SK-N-SH treated with all-trans-retinoic acid at 6 μM for 48 hours (cell line): ENCODE measurements around the gene MAPK8.

ENCODE experiments used
- ATAC-seq: fragments of 200-7000 bp; cut with Tn5 transposase; 3 replicates; pipeline ENCODE4 v1.9.1; 2020; ENCODE audit warnings: mild to moderate bottlenecking, moderate library complexity
- ARNTL ChIP-seq: fragments of 450-650 bp; formaldehyde crosslinking; IDR thresholded peaks from 2 replicates; pipeline ENCODE4 v1.5.0; 2020; ENCODE audit warnings: low read depth, mild to moderate bottlenecking, moderate library complexity, borderline replicate concordance
- BACH2 ChIP-seq: fragments of 250-450 bp; sonication (Bioruptor Pico); IDR thresholded peaks from 2 replicates; pipeline ENCODE4 v1.9.0; 2021; ENCODE audit warnings: mild to moderate bottlenecking, borderline replicate concordance
- CSDC2 ChIP-seq: fragments of 250-450 bp; sonication (Bioruptor Pico); IDR thresholded peaks from 2 replicates; pipeline ENCODE4 v1.5.0; 2020; ENCODE audit warnings: mild to moderate bottlenecking, moderate library complexity
- ESRRG ChIP-seq: fragments of 250-450 bp; sonication (Bioruptor Pico); IDR thresholded peaks from 2 replicates; pipeline ENCODE4 v1.6.1; 2021; ENCODE audit warnings: mild to moderate bottlenecking
- GLIS3 ChIP-seq: fragments of 250-450 bp; sonication (Bioruptor Pico); IDR thresholded peaks from 2 replicates; pipeline ENCODE4 v1.5.0; 2020; ENCODE audit warnings: mild to moderate bottlenecking, moderate library complexity
- ISL1 ChIP-seq: fragments of 250-450 bp; sonication (Bioruptor Pico); IDR thresholded peaks from 2 replicates; pipeline ENCODE4 v2.1.2; 2022; ENCODE audit warnings: mild to moderate bottlenecking, moderate library complexity
- OSR1 ChIP-seq: fragments of 250-450 bp; sonication (Bioruptor Pico); IDR thresholded peaks from 2 replicates; pipeline ENCODE4 v1.8.0; 2022; ENCODE audit warnings: moderate library complexity, mild to moderate bottlenecking, inconsistent platforms
- PATZ1 ChIP-seq: fragments of 250-450 bp; sonication (Bioruptor Pico); IDR thresholded peaks from 2 replicates; pipeline ENCODE4 v1.8.0; 2020; ENCODE audit warnings: mild to moderate bottlenecking, moderate library complexity, borderline replicate concordance
- PPARA ChIP-seq: fragments of 250-450 bp; sonication (Bioruptor Pico); IDR thresholded peaks from 2 replicates; pipeline ENCODE4 v1.5.0; 2020; ENCODE audit warnings: mild to moderate bottlenecking, borderline replicate concordance
- RARB ChIP-seq: fragments of 250-450 bp; sonication (Bioruptor Pico); IDR thresholded peaks from 2 replicates; pipeline ENCODE4 v1.8.0; 2021; ENCODE audit warnings: mild to moderate bottlenecking, moderate library complexity
- SNAI2 ChIP-seq: fragments of 250-450 bp; sonication (Bioruptor Pico); IDR thresholded peaks from 2 replicates; pipeline ENCODE4 v1.5.0; 2020; ENCODE audit warnings: mild to moderate bottlenecking, moderate library complexity
- TOX ChIP-seq: fragments of 250-450 bp; sonication (Bioruptor Pico); IDR thresholded peaks from 2 replicates; pipeline ENCODE4 v1.8.0; 2021; ENCODE audit warnings: mild to moderate bottlenecking, moderate library complexity, borderline replicate concordance
- ZC3H10 ChIP-seq: fragments of 250-450 bp; sonication (Bioruptor Pico); IDR thresholded peaks from 2 replicates; pipeline ENCODE4 v1.5.1; 2021; ENCODE audit warnings: mild to moderate bottlenecking, moderate library complexity
- ZFP3 ChIP-seq: fragments of 250-450 bp; sonication (Bioruptor Pico); IDR thresholded peaks from 2 replicates; pipeline ENCODE4 v1.5.0; 2020; ENCODE audit warnings: mild to moderate bottlenecking, moderate library complexity
- ZNF565 ChIP-seq: fragments of 450-650 bp; formaldehyde crosslinking; conservative IDR thresholded peaks from 2 replicates; pipeline ENCODE4 v1.5.0; 2020; ENCODE audit warnings: low read depth, mild to moderate bottlenecking, moderate library complexity
- ZNF70 ChIP-seq: fragments of 450-650 bp; formaldehyde crosslinking; IDR thresholded peaks from 2 replicates; pipeline ENCODE4 v1.5.0; 2020; ENCODE audit warnings: mild to moderate bottlenecking, moderate library complexity
- ZNF8 ChIP-seq: fragments of 450-650 bp; formaldehyde crosslinking; IDR thresholded peaks from 2 replicates; pipeline ENCODE4 v1.5.0; 2020; ENCODE audit warnings: mild to moderate bottlenecking, moderate library complexity
- TF ChIP-seq, protein P1 (sequence below): fragments of 250-450 bp; sonication (Bioruptor Pico); IDR thresholded peaks from 2 replicates; pipeline ENCODE4 v1.5.1; 2020; ENCODE audit warnings: low read depth, mild to moderate bottlenecking, moderate library complexity
- TF ChIP-seq, protein P2 (sequence below): fragments of 250-450 bp; sonication (Bioruptor Pico); IDR thresholded peaks from 2 replicates; pipeline ENCODE4 v1.5.0; 2020; ENCODE audit warnings: mild to moderate bottlenecking, moderate library complexity
- TF ChIP-seq, protein P3 (sequence below): fragments of 250-450 bp; sonication (Bioruptor Pico); IDR thresholded peaks from 2 replicates; pipeline ENCODE4 v1.8.0; 2021; ENCODE audit warnings: low read depth, mild to moderate bottlenecking, moderate library complexity, borderline replicate concordance
- TF ChIP-seq, protein P4 (sequence below): fragments of 250-450 bp; sonication (Bioruptor Pico); IDR thresholded peaks from 2 replicates; pipeline ENCODE4 v1.5.1; 2021; ENCODE audit warnings: mild to moderate bottlenecking, moderate library complexity

MAPK8 gene

DNA sequence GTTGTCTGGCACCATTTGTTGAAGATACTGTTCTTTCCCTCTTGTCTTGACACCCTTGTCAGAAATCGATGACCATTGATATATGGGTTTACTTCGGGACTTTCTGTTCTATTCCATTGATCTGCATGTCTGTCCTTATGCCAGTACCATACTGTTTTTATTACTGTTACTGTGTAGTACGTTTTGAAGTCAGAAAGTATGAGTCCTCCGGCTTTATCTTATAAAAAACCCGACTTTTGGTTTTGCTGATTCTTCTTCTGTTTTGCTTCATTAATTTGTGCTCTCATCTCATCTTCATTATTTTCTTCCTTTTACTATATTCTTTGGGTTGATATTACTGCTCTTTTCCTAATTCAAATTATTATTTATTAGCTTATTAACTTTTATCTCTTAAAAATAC, 52.4 kb downstream of the MAPK8 start:
- TF ChIP-seq BACH2, result no peak
- no peak for TF ChIP-seq ESRRG (CRISPR knock-in tag)
- no peak for TF ChIP-seq ISL1 (CRISPR knock-in tag)
- TF ChIP-seq RARB (CRISPR knock-in tag), result no peak
- TF ChIP-seq ZFP3, result no peak
- no peak for TF ChIP-seq GLIS3 (CRISPR knock-in tag)
- no peak for TF ChIP-seq SNAI2 (CRISPR knock-in tag)
- TF ChIP-seq PATZ1, result no peak
- TF ChIP-seq OSR1 (CRISPR knock-in tag), result no peak
- no peak for ATAC-seq

GRCh38 chr10:48361176-48361575, 54.7 kb downstream of the MAPK8 start:
- TF ChIP-seq, protein P1, sequence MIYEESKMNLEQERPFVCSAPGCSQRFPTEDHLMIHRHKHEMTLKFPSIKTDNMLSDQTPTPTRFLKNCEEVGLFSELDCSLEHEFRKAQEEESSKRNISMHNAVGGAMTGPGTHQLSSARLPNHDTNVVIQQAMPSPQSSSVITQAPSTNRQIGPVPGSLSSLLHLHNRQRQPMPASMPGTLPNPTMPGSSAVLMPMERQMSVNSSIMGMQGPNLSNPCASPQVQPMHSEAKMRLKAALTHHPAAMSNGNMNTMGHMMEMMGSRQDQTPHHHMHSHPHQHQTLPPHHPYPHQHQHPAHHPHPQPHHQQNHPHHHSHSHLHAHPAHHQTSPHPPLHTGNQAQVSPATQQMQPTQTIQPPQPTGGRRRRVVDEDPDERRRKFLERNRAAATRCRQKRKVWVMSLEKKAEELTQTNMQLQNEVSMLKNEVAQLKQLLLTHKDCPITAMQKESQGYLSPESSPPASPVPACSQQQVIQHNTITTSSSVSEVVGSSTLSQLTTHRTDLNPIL (CRISPR knock-in tag), result no peak
- no peak for TF ChIP-seq CSDC2 (CRISPR knock-in tag)
- TF ChIP-seq, protein P2, sequence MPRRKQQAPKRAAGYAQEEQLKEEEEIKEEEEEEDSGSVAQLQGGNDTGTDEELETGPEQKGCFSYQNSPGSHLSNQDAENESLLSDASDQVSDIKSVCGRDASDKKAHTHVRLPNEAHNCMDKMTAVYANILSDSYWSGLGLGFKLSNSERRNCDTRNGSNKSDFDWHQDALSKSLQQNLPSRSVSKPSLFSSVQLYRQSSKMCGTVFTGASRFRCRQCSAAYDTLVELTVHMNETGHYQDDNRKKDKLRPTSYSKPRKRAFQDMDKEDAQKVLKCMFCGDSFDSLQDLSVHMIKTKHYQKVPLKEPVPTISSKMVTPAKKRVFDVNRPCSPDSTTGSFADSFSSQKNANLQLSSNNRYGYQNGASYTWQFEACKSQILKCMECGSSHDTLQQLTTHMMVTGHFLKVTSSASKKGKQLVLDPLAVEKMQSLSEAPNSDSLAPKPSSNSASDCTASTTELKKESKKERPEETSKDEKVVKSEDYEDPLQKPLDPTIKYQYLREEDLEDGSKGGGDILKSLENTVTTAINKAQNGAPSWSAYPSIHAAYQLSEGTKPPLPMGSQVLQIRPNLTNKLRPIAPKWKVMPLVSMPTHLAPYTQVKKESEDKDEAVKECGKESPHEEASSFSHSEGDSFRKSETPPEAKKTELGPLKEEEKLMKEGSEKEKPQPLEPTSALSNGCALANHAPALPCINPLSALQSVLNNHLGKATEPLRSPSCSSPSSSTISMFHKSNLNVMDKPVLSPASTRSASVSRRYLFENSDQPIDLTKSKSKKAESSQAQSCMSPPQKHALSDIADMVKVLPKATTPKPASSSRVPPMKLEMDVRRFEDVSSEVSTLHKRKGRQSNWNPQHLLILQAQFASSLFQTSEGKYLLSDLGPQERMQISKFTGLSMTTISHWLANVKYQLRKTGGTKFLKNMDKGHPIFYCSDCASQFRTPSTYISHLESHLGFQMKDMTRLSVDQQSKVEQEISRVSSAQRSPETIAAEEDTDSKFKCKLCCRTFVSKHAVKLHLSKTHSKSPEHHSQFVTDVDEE (CRISPR knock-in tag), result no peak
- TF ChIP-seq ESRRG (CRISPR knock-in tag), result no peak
- no peak for TF ChIP-seq ZNF70 (CRISPR knock-in tag)
- no peak for TF ChIP-seq ARNTL (CRISPR knock-in tag)
- no peak for TF ChIP-seq ISL1 (CRISPR knock-in tag)
- TF ChIP-seq ZNF8 (CRISPR knock-in tag), result no peak
- TF ChIP-seq RARB (CRISPR knock-in tag), result no peak
- no peak for TF ChIP-seq BACH2
- TF ChIP-seq TOX (CRISPR knock-in tag), result no peak
- TF ChIP-seq PPARA, result no peak
- TF ChIP-seq OSR1 (CRISPR knock-in tag), result no peak
- ATAC-seq, result no peak

DNA sequence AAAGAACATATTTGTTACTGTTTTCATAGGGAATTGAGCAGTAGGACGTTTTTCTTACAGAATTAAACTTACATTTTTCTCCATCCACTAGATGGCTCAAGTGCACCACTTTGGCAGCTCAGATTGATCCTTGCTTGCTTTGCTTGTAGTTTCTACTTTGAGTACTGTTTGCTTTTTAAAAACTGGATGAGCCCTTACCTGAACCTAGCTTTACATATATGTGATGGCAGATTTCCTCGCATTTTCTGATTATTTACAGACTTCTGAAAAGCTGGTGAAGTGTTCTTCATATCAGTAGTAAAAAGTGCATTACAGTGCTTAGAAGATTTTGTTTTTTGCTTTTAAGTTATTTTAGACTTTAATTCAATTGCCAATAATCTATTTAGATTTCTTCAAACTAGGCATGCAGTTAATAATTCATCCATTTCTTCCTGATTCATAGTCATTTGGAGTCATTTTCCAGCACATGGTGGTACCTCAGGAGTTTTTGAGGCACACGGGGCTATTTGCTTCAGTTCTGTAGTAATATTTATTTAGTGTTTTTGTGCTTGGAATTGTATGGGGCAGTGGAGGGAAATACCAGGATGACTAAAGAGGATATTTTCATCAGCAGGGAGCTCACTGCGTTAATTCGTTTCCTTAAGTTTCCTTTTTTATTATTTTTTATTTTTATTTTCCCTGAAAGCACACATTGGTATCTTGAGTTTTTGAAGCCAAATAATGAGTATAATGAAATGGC, 57.3 kb downstream of the MAPK8 start:
- peak; percentile 89 for ATAC-seq
- TF ChIP-seq TOX (CRISPR knock-in tag), result no peak
- TF ChIP-seq, protein P1 (CRISPR knock-in tag), result no peak
- no peak for TF ChIP-seq CSDC2 (CRISPR knock-in tag)
- no peak for TF ChIP-seq ZNF8 (CRISPR knock-in tag)
- TF ChIP-seq, protein P2 (CRISPR knock-in tag), result no peak
- TF ChIP-seq GLIS3 (CRISPR knock-in tag), result no peak
- no peak for TF ChIP-seq ISL1 (CRISPR knock-in tag)
- TF ChIP-seq, protein P3, sequence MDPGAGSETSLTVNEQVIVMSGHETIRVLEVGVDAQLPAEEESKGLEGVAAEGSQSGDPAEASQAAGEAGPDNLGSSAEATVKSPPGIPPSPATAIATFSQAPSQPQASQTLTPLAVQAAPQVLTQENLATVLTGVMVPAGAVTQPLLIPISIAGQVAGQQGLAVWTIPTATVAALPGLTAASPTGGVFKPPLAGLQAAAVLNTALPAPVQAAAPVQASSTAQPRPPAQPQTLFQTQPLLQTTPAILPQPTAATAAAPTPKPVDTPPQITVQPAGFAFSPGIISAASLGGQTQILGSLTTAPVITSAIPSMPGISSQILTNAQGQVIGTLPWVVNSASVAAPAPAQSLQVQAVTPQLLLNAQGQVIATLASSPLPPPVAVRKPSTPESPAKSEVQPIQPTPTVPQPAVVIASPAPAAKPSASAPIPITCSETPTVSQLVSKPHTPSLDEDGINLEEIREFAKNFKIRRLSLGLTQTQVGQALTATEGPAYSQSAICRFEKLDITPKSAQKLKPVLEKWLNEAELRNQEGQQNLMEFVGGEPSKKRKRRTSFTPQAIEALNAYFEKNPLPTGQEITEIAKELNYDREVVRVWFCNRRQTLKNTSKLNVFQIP (CRISPR knock-in tag), result no peak
- TF ChIP-seq PPARA, result no peak
- no peak for TF ChIP-seq PATZ1
- TF ChIP-seq ZNF565, result no peak
- TF ChIP-seq ZC3H10 (CRISPR knock-in tag), result no peak
- TF ChIP-seq, protein P4, sequence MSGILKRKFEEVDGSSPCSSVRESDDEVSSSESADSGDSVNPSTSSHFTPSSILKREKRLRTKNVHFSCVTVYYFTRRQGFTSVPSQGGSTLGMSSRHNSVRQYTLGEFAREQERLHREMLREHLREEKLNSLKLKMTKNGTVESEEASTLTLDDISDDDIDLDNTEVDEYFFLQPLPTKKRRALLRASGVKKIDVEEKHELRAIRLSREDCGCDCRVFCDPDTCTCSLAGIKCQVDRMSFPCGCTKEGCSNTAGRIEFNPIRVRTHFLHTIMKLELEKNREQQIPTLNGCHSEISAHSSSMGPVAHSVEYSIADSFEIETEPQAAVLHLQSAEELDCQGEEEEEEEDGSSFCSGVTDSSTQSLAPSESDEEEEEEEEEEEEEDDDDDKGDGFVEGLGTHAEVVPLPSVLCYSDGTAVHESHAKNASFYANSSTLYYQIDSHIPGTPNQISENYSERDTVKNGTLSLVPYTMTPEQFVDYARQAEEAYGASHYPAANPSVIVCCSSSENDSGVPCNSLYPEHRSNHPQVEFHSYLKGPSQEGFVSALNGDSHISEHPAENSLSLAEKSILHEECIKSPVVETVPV (CRISPR knock-in tag), result no peak
- no peak for TF ChIP-seq OSR1 (CRISPR knock-in tag)
- TF ChIP-seq BACH2, result no peak
